Peyer's patch (tissue), 4 donors: ENCODE results near the gene DOLK. TPM values are rescaled to one million over a fixed set of nuclear protein-coding genes. Genes with fewer than 3 reads are reported as not detected.

Experiments
- DNase-seq, 3 donors: peaks; one replicate each; pipeline ENCODE4 v3.0.0-alpha.2; 2017 to 2019
- H3K27ac ChIP-seq, 4 donors: fragments of 200-600 bp; sonication (generic); one replicate each; pipeline ENCODE4 v1.5.1; 2016 to 2019
- H3K27me3 ChIP-seq, 2 donors: fragments of 200-600 bp; sonication (generic); one replicate each; pipeline ENCODE4 v1.5.1; 2019
- H3K36me3 ChIP-seq, 3 donors: fragments of 200-600 bp; sonication (generic); one replicate each; pipeline ENCODE4 v1.5.1; 2016 to 2019
- H3K4me1 ChIP-seq, 4 donors: fragments of 200-600 bp; sonication (generic); one replicate each; pipeline ENCODE4 v1.5.1; 2016 to 2019
- H3K4me3 ChIP-seq, 4 donors: fragments of 200-600 bp; sonication (generic); 1 replicate in 3 of 4; 2 replicates in 1 of 4; pipeline ENCODE4 v1.5.1; 2016 to 2019; ENCODE audit warnings: mild to moderate bottlenecking in 1 of 4
- H3K9me3 ChIP-seq, 4 donors: fragments of 200-600 bp; sonication (generic); one replicate each; pipeline ENCODE4 v1.5.1; 2016 to 2019; ENCODE audit warnings: mild to moderate bottlenecking in 1 of 4
- CTCF ChIP-seq, 6 experiments: fragments of 450-650 bp in 4 of 6; fragments of 200-600 bp in 2 of 6; sonication (generic) in 1 of 6; IDR thresholded peaks; one replicate each; pipeline ENCODE4 v1.5.1; 2017 to 2019; ENCODE audit warnings: antibody characterized with exemption in 6 of 6, mild to moderate bottlenecking in 3 of 6, moderate library complexity in 1 of 6
- POLR2A ChIP-seq, 2 donors: fragments of 450-650 bp; IDR thresholded peaks; one replicate each; pipeline ENCODE4 v1.5.1; 2017; ENCODE audit warnings: antibody characterized with exemption in 2 of 2, mild to moderate bottlenecking in 2 of 2, moderate library complexity in 2 of 2
- total RNA-seq, 4 donors: library from RNA; depleted of rRNA; stranded (reverse); fragments of >200 nt; gene quantifications; one replicate each; pipeline ENCODE4 v1.1.0, GENCODE V29; 2016

Gene DOLK
- total RNA-seq, 4 donors from 2014 or later: 4.1 to 12.3 (median 10.6) TPM

GRCh38 chr9:128919402-128920089 lies 27.9 kb downstream of the DOLK start:
- H3K27ac ChIP-seq: peak overlapping the region; percentile 3 to 83 (median 50)
- H3K36me3 ChIP-seq: peaks cover 0 to 16% (median 0%) of the 10 kb centered on the region in 3 donors
- no peak overlapping the region for H3K4me3 ChIP-seq
- peaks cover 0 to 28% (median 3%) of the 10 kb centered on the region in 4 donors for H3K4me1 ChIP-seq
- peak in 2 of 3 donors; percentile 68 to 71 for DNase-seq
- no peak for TF ChIP-seq CTCF (IDR thresholded peaks at IDR 0.05)
- TF ChIP-seq POLR2A (IDR thresholded peaks at IDR 0.05): no peak
- H3K9me3 ChIP-seq: no peaks in the 10 kb centered on the region
- H3K27me3 ChIP-seq: no peaks in the 10 kb centered on the region

- Histone ChIP-seq H3K27ac (peak overlapping the region in 3 of 4 donors; percentile 42 to 83 (median 59)), H3K4me1 (peaks cover 0 to 30% (median 3%) of the 10 kb centered on the region in 4 donors), H3K27me3 (no peaks in the 10 kb centered on the region), H3K4me3 (no peak overlapping the region), H3K36me3 (peaks cover 0 to 16% (median 0%) of the 10 kb centered on the region in 3 donors), H3K9me3 (no peaks in the 10 kb centered on the region)
- no peak for DNase-seq
- no peak for TF ChIP-seq POLR2A (IDR thresholded peaks at IDR 0.05)
- TF ChIP-seq CTCF (IDR thresholded peaks at IDR 0.05): no peak
Measured at GRCh38 chr9:128918921-128919320, 28.5 kb downstream of the DOLK start.

- peak in 1 of 3 donors; percentile 65 for DNase-seq
- Histone ChIP-seq H3K36me3 (peaks cover 0 to 16% (median 0%) of the 10 kb centered on the region in 3 donors), H3K27ac (peak overlapping the region in 3 of 4 donors; percentile 11 to 72 (median 65)), H3K4me3 (no peak overlapping the region), H3K4me1 (peaks cover 0 to 45% (median 3%) of the 10 kb centered on the region in 4 donors), H3K27me3 (no peaks in the 10 kb centered on the region), H3K9me3 (no peaks in the 10 kb centered on the region)
- TF ChIP-seq CTCF (IDR thresholded peaks at IDR 0.05) (no peak), POLR2A (IDR thresholded peaks at IDR 0.05) (no peak)
Measured at GRCh38 chr9:128917151-128917849, 30.1 kb downstream of the DOLK start.

GRCh38 chr9:128916745-128917144 lies 30.7 kb downstream of the DOLK start:
- DNase-seq: no peak
- no peaks in the 10 kb centered on the region for H3K9me3 ChIP-seq
- TF ChIP-seq CTCF (IDR thresholded peaks at IDR 0.05) (no peak), POLR2A (IDR thresholded peaks at IDR 0.05) (no peak)
- H3K27me3 ChIP-seq: no peaks in the 10 kb centered on the region
- H3K4me3 ChIP-seq: no peak overlapping the region
- H3K27ac ChIP-seq: peak overlapping the region; percentile 51 to 72 (median 53)
- H3K4me1 ChIP-seq: peaks cover 0 to 50% (median 3%) of the 10 kb centered on the region in 4 donors
- peaks cover 0 to 16% (median 0%) of the 10 kb centered on the region in 3 donors for H3K36me3 ChIP-seq

- TF ChIP-seq POLR2A (IDR thresholded peaks at IDR 0.05): no peak
- TF ChIP-seq CTCF (IDR thresholded peaks at IDR 0.05): no peak
- no peaks in the 10 kb centered on the region for H3K9me3 ChIP-seq
- peak overlapping the region in 1 of 4 donors; percentile 15 for H3K4me3 ChIP-seq
- peaks cover 0 to 55% (median 3%) of the 10 kb centered on the region in 4 donors for H3K4me1 ChIP-seq
- H3K36me3 ChIP-seq: peaks cover 0 to 16% (median 0%) of the 10 kb centered on the region in 3 donors
- peak overlapping the region; percentile 51 to 72 (median 53) for H3K27ac ChIP-seq
- H3K27me3 ChIP-seq: no peaks in the 10 kb centered on the region
- no peak for DNase-seq
Measured at GRCh38 chr9:128916204-128916603, 31.2 kb downstream of the DOLK start.
